B cell (primary cell): ENCODE measurements around the gene CADM1. TPM values are rescaled to one million over a fixed set of nuclear protein-coding genes. Genes with fewer than 3 reads are reported as not detected.

ENCODE experiments used
- ATAC-seq: fragments of 200-7000 bp; cut with Tn5 transposase; one replicate; pipeline ENCODE4 v1.10.0; 2021; ENCODE audit warnings: low read depth, mild to moderate bottlenecking, moderate number of reproducible peaks, moderate library complexity
- CTCF ChIA-PET: fragments of 350-600 bp; sonication (Branson Sonifier 250); formaldehyde crosslinking; loops from one replicate; lab custom pipeline; 2021; ENCODE audit warnings: antibody characterized with exemption, inconsistent platforms; lab: Charles Lee
- POLR2A ChIA-PET: fragments of 350-600 bp; sonication (Branson Sonifier 250); formaldehyde crosslinking; loops from one replicate; lab custom pipeline; 2021; ENCODE audit warnings: antibody characterized with exemption; lab: Charles Lee
- DNase-seq: peaks from one replicate; pipeline ENCODE4 v3.0.0; 2013
- H2AFZ ChIP-seq: 2 replicates; pipeline ENCODE4 v1.6.1; 2012; ENCODE audit warnings: mild to moderate bottlenecking, low read depth, low read length; ENCODE audit not compliant: insufficient read depth, poor library complexity, severe bottlenecking
- H3K27ac ChIP-seq, 2 donors: 1 replicate in 1 of 2; 2 replicates in 1 of 2; pipeline ENCODE4 v1.5.1; 2012 to 2013; ENCODE audit warnings: low read length in 2 of 2, mild to moderate bottlenecking in 2 of 2, moderate library complexity in 1 of 2
- H3K27me3 ChIP-seq, 4 experiments: fragments of 200-600 bp in 1 of 4; sonication (generic) in 1 of 4; replicated peaks in 1 of 4; 1 replicate in 2 of 4; 2 replicates in 2 of 4; pipeline versions ENCODE4 v1.6.1 to v1.7.0; 2013 to 2016; ENCODE audit warnings: low read length in 3 of 4, mild to moderate bottlenecking in 2 of 4, mixed read lengths in 1 of 4, moderate library complexity in 1 of 4; ENCODE audit not compliant: insufficient read depth in 4 of 4, control insufficient read depth in 3 of 4; ENCODE audit errors: control extremely low read depth in 1 of 4
- H3K36me3 ChIP-seq, 2 experiments: replicated peaks in 1 of 2; 1 replicate in 1 of 2; 2 replicates in 1 of 2; pipeline versions ENCODE4 v1.6.1 to v1.7.1; 2013; ENCODE audit warnings: low read length in 1 of 2; ENCODE audit not compliant: insufficient read depth in 2 of 2, control insufficient read depth in 1 of 2; ENCODE audit errors: control extremely low read depth in 1 of 2, extremely low read depth in 1 of 2
- H3K4me1 ChIP-seq, 2 donors: fragments of 200-600 bp in 1 of 2; sonication (generic) in 1 of 2; 1 replicate in 1 of 2; 2 replicates in 1 of 2; pipeline versions ENCODE4 v1.5.1 to v1.6.1; 2013 to 2017; ENCODE audit warnings: low read length in 2 of 2; ENCODE audit not compliant: control insufficient read depth in 2 of 2, insufficient read depth in 2 of 2
- H3K4me2 ChIP-seq: replicated peaks from 2 replicates; pipeline ENCODE3; 2012; ENCODE audit warnings: mild to moderate bottlenecking, low read depth, low read length; ENCODE audit not compliant: poor library complexity, severe bottlenecking
- H3K4me3 ChIP-seq, 5 experiments: fragments of 200-600 bp in 1 of 5; sonication (generic) in 1 of 5; 1 replicate in 3 of 5; 2 replicates in 2 of 5; pipeline versions ENCODE4 v1.5.1 to v1.7.0; 2011 to 2016; ENCODE audit warnings: low read length in 4 of 5, mild to moderate bottlenecking in 4 of 5, low read depth in 2 of 5, control low read depth in 1 of 5, moderate library complexity in 1 of 5; ENCODE audit not compliant: insufficient read depth in 1 of 5; ENCODE audit errors: control extremely low read depth in 1 of 5, extremely low read depth in 1 of 5
- H3K79me2 ChIP-seq: fragments of 200-600 bp; sonication (generic); one replicate; pipeline ENCODE4 v1.6.0; 2016; ENCODE audit warnings: low read length; ENCODE audit not compliant: control insufficient read depth, insufficient read depth
- H3K9ac ChIP-seq: fragments of 200-600 bp; sonication (generic); 2 replicates; pipeline ENCODE4 v1.6.1; 2017; ENCODE audit warnings: mild to moderate bottlenecking, low read length, moderate library complexity
- H3K9me3 ChIP-seq, 3 donors: one replicate each; pipeline versions ENCODE4 v1.6.1 to v1.7.1; 2013; ENCODE audit warnings: low read length in 2 of 3; ENCODE audit not compliant: control insufficient read depth in 2 of 3, insufficient read depth in 1 of 3; ENCODE audit errors: control extremely low read depth in 1 of 3
- H4K20me1 ChIP-seq: 2 replicates; pipeline ENCODE4 v1.6.0; 2012; ENCODE audit warnings: mild to moderate bottlenecking, low read length; ENCODE audit not compliant: insufficient read depth, control insufficient read depth, poor library complexity, severe bottlenecking
- H3K27ac Mint-ChIP-seq: one replicate; pipeline ENCODE4 v1.8.0; 2021; ENCODE audit warnings: mixed read lengths
- H3K27me3 Mint-ChIP-seq: one replicate; pipeline ENCODE4 v1.8.0; 2021; ENCODE audit warnings: mixed read lengths
- H3K4me1 Mint-ChIP-seq: one replicate; pipeline ENCODE4 v1.8.0; 2021; ENCODE audit warnings: mixed read lengths
- H3K4me3 Mint-ChIP-seq: one replicate; pipeline ENCODE4 v1.8.0; 2021; ENCODE audit warnings: mixed read lengths
- H3K9me3 Mint-ChIP-seq: one replicate; pipeline ENCODE4 v1.8.0; 2022; ENCODE audit warnings: mixed read lengths; ENCODE audit not compliant: insufficient read depth
- EZH2 ChIP-seq: IDR thresholded peaks from 2 replicates; pipeline ENCODE4 v1.6.1; 2012; ENCODE audit warnings: borderline replicate concordance, low read depth, mild to moderate bottlenecking, moderate library complexity, low read length; ENCODE audit not compliant: insufficient read depth, poor library complexity, severe bottlenecking
- WGBS: methylation state at CpG from one replicate; pipeline ENCODE4 v1.1.5; 2013; ENCODE audit warnings: missing lambda C conversion rate; ENCODE audit not compliant: insufficient coverage; 5-methylcytosine and 5-hydroxymethylcytosine counted together
- intact Hi-C: fragments of 100-400 bp; cut with micrococcal nuclease; formaldehyde crosslinking; loops from one replicate; pipeline ENCODE4 v1.10.0; 2022
- polyA plus RNA-seq: library from polyadenylated mRNA; depleted of rRNA; stranded (reverse); fragments of >200 nt; gene quantifications from 2 replicates; pipeline ENCODE4 v1.2.3, GENCODE V29; 2012
- total RNA-seq, 2 donors: library from RNA; stranded (reverse); fragments of 120-200 nt in 1 of 2; gene quantifications; 1 replicate in 1 of 2; 2 replicates in 1 of 2; pipeline versions ENCODE4 v1.2.3 to v1.2.4, GENCODE V29; 2013 to 2022
- TF ChIP-seq, protein P1 (sequence below): fragments of 200-600 bp; IDR thresholded peaks from one replicate; pipeline ENCODE4 v1.8.0; 2022; ENCODE audit warnings: antibody characterized with exemption, mild to moderate bottlenecking

The CADM1 gene
- total and polyA plus RNA-seq, 2 donors (not counting 1 experiment from before 2014, with no cell fraction given): 0.43 to 0.49 TPM

DNA sequence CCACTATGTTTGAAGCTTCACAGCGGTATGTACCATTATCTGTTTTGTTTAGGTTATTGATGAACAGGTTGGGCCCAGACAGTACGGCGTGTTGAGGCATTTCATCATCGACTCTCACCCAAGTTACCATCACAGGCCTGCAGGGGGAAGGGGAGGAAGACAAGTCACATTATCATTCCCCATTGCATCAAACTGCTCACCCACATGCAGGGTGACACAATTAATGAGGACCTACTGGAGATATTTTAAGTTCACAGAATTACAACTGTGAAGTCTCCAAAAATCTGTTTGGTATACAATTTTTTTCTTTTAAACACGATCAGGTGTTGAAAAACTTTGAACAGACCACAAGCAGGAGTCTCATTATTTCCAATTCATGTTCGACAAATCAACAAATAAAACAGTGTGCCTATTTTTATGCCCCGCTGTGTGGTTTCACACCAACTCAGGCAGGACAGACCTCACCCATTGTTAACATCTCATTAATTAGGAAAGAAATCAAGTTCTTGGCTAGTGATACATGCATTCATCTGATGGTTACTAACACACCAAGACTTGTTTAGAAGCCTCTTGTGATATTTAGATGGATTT is 289.5 kb downstream of the CADM1 start:
- H3K4me2 ChIP-seq: no peak overlapping the region
- POLR2A ChIA-PET: no interaction called here
- no peak overlapping the region for H3K4me3 Mint-ChIP-seq
- H3K36me3 ChIP-seq: no peaks in the 10 kb centered on the region
- H4K20me1 ChIP-seq: no peaks in the 10 kb centered on the region
- TF ChIP-seq EZH2: no peak
- TF ChIP-seq, protein P1, sequence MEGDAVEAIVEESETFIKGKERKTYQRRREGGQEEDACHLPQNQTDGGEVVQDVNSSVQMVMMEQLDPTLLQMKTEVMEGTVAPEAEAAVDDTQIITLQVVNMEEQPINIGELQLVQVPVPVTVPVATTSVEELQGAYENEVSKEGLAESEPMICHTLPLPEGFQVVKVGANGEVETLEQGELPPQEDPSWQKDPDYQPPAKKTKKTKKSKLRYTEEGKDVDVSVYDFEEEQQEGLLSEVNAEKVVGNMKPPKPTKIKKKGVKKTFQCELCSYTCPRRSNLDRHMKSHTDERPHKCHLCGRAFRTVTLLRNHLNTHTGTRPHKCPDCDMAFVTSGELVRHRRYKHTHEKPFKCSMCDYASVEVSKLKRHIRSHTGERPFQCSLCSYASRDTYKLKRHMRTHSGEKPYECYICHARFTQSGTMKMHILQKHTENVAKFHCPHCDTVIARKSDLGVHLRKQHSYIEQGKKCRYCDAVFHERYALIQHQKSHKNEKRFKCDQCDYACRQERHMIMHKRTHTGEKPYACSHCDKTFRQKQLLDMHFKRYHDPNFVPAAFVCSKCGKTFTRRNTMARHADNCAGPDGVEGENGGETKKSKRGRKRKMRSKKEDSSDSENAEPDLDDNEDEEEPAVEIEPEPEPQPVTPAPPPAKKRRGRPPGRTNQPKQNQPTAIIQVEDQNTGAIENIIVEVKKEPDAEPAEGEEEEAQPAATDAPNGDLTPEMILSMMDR: no peak
- H3K4me1 ChIP-seq: no peaks in the 10 kb centered on the region
- intact Hi-C loops: no loop called here
- DNase-seq (no peak), ATAC-seq (no peak)
- CTCF ChIA-PET: no interaction called here
- no peaks in the 10 kb centered on the region for H3K9me3 Mint-ChIP-seq
- H3K27ac ChIP-seq: no peak overlapping the region
- no peak overlapping the region for H2AFZ ChIP-seq
- H3K4me1 Mint-ChIP-seq: no peaks in the 10 kb centered on the region
- H3K4me3 ChIP-seq: no peak overlapping the region
- no peak overlapping the region for H3K27ac Mint-ChIP-seq
- no peaks in the 10 kb centered on the region for H3K9me3 ChIP-seq
- WGBS: 92% methylated on average over 2 of the region's 7 CpGs
- H3K9ac ChIP-seq: no peak overlapping the region
- H3K27me3 ChIP-seq: no peaks in the 10 kb centered on the region
- H3K79me2 ChIP-seq: no peaks in the 10 kb centered on the region
- H3K27me3 Mint-ChIP-seq: no peaks in the 10 kb centered on the region

DNA sequence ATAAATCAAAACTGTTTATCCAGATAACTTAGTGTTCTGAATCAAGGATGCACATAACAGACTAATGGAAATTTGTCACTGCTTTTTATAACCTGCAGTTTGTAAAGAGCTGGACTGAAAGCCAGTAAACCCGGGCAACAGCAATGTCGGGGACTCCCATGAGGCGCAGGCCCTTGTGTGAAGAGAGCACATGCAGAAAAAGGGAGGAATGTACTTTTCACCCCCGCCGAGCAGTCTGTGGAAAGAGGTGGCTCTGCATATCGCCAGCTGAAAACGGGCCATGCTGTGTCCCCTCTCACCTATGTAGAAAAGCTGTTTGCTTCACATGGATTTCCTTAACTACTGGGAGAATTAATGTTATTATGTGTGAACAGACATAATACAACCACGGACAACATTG is 291.2 kb downstream of the CADM1 start:
- Mint-ChIP-seq H3K27ac (no peak overlapping the region), H3K9me3 (no peaks in the 10 kb centered on the region), H3K4me3 (no peak overlapping the region), H3K27me3 (no peaks in the 10 kb centered on the region), H3K4me1 (no peaks in the 10 kb centered on the region)
- no peak overlapping the region for H2AFZ ChIP-seq
- CTCF ChIA-PET: no interaction called here
- ATAC-seq (no peak), DNase-seq (no peak)
- H3K4me2 ChIP-seq: no peak overlapping the region
- H3K79me2 ChIP-seq: no peaks in the 10 kb centered on the region
- H4K20me1 ChIP-seq: no peaks in the 10 kb centered on the region
- H3K4me1 ChIP-seq: no peaks in the 10 kb centered on the region
- H3K9me3 ChIP-seq: no peaks in the 10 kb centered on the region
- TF ChIP-seq, protein P1: no peak
- 93% methylated on average over 5 of the region's 8 CpGs for WGBS
- no peak overlapping the region for H3K4me3 ChIP-seq
- H3K36me3 ChIP-seq: no peaks in the 10 kb centered on the region
- POLR2A ChIA-PET: no interaction called here
- H3K9ac ChIP-seq: no peak overlapping the region
- no peaks in the 10 kb centered on the region for H3K27me3 ChIP-seq
- intact Hi-C loops: no loop called here
- no peak overlapping the region for H3K27ac ChIP-seq
